ENCODE results near the gene C11orf52. TPM values are rescaled to one million over a fixed set of nuclear protein-coding genes. Genes with fewer than 3 reads are reported as not detected.
A peak's percentile ranks its signal among the peaks of the same experiment; 100 is the strongest.

The C11orf52 gene
- total and polyA plus RNA-seq, 11 donors = 0.79 to 8.3 (median 2.1) TPM

- TF ChIP-seq CTCF (IDR thresholded peaks at IDR 0.05) (no peak), POLR2A (IDR thresholded peaks at IDR 0.05) (no peak)
- H3K4me1 ChIP-seq = peaks cover 0 to 20% (median 0%) of the 10 kb centered on the region in 12 donors
- peaks cover 0 to 26% (median 0%) of the 10 kb centered on the region in 9 donors for H3K36me3 ChIP-seq
- DNase-seq (peak in 1 of 5 donors; percentile 44), ATAC-seq (peak; percentile 69 to 89 (median 82))
- peak overlapping the region in 3 of 12 donors; percentile 28 to 42 (median 33) for H3K27ac ChIP-seq
- no peak overlapping the region for H3K4me3 ChIP-seq
- no peaks in the 10 kb centered on the region for H3K27me3 ChIP-seq
- 58 to 78% (median 70%) methylated on average over 3 of the region's 3 CpGs for WGBS, 4 donors
- no peaks in the 10 kb centered on the region for H3K9me3 ChIP-seq
- intact Hi-C loops (cut with DNase I) = no loop called here
Observed at GRCh38 chr11:111969344-111969743, 50.6 kb downstream of the C11orf52 start.

GRCh38 chr11:111974446-111974845 lies 55.7 kb downstream of the C11orf52 start:
- Histone ChIP-seq H3K27ac (peak overlapping the region in 5 of 12 donors; percentile 64 to 92 (median 72)), H3K27me3 (peaks cover 0 to 20% (median 0%) of the 10 kb centered on the region in 9 donors), H3K9me3 (no peaks in the 10 kb centered on the region), H3K4me1 (peaks cover 0 to 51% (median 20%) of the 10 kb centered on the region in 12 donors), H3K4me3 (no peak overlapping the region), H3K36me3 (peaks cover 0 to 19% (median 0%) of the 10 kb centered on the region in 9 donors)
- ATAC-seq (no peak), DNase-seq (no peak)
- intact Hi-C loops (cut with DNase I) = no loop called here
- WGBS, 4 donors = 57 to 74% (median 69%) methylated on average over 2 of the region's 2 CpGs
- no peak for TF ChIP-seq CTCF (IDR thresholded peaks at IDR 0.05)
- no peak for TF ChIP-seq POLR2A (IDR thresholded peaks at IDR 0.05)

GRCh38 chr11:111975076-111975806 lies 56.5 kb downstream of the C11orf52 start:
- WGBS, 4 donors = 28 to 50% (median 36%) methylated on average over 2 of the region's 2 CpGs
- peaks cover 0 to 20% (median 0%) of the 10 kb centered on the region in 9 donors for H3K27me3 ChIP-seq

More at GRCh38 chr11:111975076-111975806, 56.5 kb downstream of the C11orf52 start:
- no peaks in the 10 kb centered on the region for H3K9me3 ChIP-seq
- DNase-seq = peak in 3 of 5 donors; percentile 30 to 58 (median 47)
- no peak overlapping the region for H3K4me3 ChIP-seq
- peak; percentile 47 to 55 (median 50) for ATAC-seq
- H3K27ac ChIP-seq = peak overlapping the region in 9 of 12 donors; percentile 64 to 92 (median 86)
- TF ChIP-seq POLR2A (IDR thresholded peaks at IDR 0.05) (no peak), CTCF (IDR thresholded peaks at IDR 0.05) (peak in 6 of 12 donors; percentile 19 to 45 (median 32))
- intact Hi-C loops (cut with DNase I) = loop anchor here in 9 of 10 donors (5.0 kb wide), 3 partner anchors 33 to 103 kb away; partner anchors contain the start of genes DIXDC1 (in 8 of the 9) and ALG9 (in 1 of the 9)
- peaks cover 0 to 48% (median 23%) of the 10 kb centered on the region in 12 donors for H3K4me1 ChIP-seq
- H3K36me3 ChIP-seq = peaks cover 0 to 11% (median 0%) of the 10 kb centered on the region in 9 donors
